VCaP (cell line): Measurements from ENCODE around the gene ZFP62.

Experiments used
- H3K27ac ChIP-seq: fragments of 450-650 bp; 2 replicates; pipeline ENCODE4 v1.5.1; 2017
- TF ChIP-seq, protein P1 (sequence below): fragments of 450-650 bp; conservative IDR thresholded peaks from 2 replicates; pipeline ENCODE4 v1.5.1; 2017; ENCODE audit warnings: mild to moderate bottlenecking, moderate library complexity

Gene ZFP62

DNA sequence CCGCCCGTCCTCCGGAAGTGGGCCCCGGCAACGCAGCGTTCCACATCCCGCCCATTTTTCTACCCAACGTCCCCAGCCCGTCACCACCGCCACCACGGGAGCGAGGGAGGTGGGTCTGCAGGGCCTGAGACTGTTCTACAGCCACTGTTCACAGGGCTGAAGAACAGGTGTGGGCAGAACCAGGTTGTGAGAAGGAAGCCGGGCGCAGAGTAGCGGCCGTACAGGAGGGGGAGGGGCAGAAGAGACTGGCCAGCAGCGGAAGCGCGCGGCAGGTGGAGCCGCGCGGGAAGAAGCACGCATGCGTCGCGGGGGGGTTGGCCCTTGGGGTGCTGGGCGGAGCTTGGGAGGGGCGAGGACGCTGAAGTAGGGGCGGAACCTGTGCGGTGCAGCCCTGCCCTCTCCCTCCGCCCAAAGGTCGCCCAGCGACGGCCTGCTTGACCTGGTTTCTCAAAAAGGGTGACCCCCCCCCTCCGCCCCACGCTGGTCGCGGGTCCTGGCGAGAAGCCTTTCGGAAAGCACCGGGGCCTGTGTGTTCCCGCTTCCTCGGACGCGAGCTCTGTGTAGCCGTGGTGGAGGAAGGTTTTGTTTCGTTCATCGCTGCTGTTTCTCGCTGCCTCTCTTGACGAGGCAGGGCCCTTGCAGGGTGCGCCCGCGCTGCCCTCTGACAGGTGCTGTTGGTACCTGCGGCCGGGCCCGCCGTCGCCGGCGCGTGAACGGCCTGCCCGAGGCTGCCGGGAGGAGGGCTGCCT, 50.7 kb downstream of the ZFP62 start:
- H3K27ac ChIP-seq = peak overlapping the region; percentile 99
- TF ChIP-seq, protein P1, sequence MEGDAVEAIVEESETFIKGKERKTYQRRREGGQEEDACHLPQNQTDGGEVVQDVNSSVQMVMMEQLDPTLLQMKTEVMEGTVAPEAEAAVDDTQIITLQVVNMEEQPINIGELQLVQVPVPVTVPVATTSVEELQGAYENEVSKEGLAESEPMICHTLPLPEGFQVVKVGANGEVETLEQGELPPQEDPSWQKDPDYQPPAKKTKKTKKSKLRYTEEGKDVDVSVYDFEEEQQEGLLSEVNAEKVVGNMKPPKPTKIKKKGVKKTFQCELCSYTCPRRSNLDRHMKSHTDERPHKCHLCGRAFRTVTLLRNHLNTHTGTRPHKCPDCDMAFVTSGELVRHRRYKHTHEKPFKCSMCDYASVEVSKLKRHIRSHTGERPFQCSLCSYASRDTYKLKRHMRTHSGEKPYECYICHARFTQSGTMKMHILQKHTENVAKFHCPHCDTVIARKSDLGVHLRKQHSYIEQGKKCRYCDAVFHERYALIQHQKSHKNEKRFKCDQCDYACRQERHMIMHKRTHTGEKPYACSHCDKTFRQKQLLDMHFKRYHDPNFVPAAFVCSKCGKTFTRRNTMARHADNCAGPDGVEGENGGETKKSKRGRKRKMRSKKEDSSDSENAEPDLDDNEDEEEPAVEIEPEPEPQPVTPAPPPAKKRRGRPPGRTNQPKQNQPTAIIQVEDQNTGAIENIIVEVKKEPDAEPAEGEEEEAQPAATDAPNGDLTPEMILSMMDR = no peak

DNA sequence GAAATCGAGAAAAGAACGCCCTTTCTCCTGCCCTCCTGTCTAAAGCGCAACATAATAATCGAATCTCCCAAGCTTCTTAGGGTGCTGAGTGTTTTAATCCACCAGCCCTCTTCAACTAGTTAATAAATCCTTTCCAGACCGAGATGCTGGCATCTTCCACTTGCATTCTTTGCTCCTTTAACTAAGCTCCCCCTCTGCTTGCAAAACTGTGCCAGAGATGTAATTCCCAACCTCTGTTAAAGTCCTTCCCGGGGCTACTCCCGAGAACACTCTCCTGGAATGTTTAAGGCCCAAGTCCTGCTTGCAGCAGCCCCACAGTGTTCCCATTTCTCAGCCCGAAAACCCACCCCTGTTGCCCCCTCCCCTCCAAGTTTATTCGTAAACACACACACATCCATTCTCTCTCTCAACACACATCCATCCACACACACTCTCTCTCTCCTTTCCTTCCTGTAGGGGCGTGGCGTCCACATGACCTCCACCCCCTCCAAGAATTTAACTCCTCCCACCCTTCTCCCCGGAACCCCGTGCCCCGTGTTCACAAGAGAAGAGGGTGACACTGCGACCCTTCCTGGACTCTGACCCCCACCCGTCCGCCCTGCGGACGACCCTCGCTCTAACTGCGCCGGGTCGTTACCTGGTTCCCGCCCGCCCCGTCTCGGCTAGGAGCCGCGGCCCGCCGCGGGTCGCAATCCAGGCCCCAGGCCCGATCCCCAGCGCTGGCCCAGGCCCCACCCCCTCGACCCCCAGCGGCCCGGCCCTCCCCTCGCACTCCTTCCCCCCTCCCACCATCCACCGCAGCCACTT, 51.5 kb downstream of the ZFP62 start:
- TF ChIP-seq, protein P1 = no peak
- peak overlapping the region; percentile 99 for H3K27ac ChIP-seq

DNA sequence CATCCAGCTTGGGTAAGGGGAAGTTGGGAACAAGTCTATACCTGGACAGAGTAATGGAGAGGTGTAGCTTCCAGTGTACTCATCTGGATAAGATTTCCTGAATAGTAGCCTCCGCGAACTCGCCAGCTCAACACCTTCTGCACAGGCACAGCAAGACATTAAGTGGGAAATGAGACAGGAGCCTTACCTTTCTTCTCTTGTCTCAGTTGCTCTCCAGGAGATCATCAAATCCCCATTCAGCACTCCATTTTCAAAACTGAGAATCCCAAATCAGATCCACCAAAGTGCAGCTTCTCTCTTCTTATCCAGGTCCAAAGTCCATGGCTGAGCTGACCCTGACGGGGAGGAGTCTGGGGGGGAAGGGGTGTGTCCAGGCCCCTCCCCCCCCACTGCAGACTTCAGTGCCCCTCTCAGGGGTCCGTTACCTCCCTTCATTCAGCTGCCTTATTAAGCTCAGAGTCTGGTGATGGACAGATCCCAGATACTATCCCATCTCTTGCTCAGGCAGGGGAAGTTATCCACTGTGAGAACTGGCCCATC, 52.5 kb downstream of the ZFP62 start:
- TF ChIP-seq, protein P1 = no peak
- peak overlapping the region; percentile 99 for H3K27ac ChIP-seq

DNA sequence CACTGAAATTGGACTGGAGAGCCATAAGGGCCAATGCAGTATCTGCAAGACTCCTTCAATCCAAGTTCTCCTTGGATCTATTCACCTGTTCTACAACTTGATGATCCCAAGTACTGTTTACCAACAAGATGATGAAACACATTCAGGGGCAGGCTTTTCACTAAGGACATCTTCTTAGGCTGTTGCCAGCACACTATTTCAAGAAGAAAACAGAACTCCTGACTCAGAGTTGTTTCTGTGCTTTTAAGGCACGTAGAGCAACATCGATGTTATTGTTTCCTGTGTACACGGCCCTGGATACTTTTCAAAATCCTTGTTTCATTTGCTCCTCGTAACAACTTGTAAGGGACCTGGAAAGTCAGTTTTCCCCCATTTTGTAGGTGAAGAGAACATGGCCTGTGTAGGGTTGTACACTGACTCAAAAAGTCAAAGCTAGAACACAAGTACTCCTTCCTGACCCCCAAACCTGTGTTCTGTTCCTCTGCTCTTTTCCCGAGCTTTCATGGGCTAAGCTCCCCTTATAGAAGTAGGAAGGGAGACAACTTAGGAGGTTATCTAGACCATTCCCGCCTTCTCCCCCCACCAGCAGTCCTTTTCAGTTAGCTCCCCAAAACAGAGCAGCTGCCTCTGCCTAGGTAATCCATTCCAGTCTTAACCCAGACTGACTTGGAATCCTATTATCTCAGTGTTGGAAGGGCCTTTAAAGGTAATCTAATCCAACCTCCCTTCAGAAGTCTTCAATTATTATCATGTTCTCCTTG, 53.2 kb downstream of the ZFP62 start:
- peak overlapping the region; percentile 99 for H3K27ac ChIP-seq
- TF ChIP-seq, protein P1 = no peak

DNA sequence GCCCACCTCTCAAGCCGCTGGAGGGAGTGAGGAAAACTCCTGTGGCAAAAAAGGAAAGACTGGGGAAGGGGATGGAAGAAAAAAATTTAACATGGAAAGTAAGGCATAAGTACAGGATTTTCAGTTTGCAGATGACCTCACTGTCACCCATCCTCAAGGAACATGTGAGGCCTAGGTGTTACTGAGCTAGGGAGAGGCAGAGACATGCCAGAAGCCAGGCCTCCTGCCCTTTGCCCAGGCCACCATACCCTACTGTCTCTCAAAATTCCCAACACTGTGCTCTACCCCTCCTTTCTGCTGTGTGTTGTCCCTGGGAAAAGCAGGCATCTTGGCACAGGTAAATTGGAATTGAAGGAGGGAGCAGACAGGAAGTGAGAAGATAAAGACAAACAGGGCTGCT, 54.0 kb downstream of the ZFP62 start:
- H3K27ac ChIP-seq = peak overlapping the region; percentile 99
- TF ChIP-seq, protein P1 = no peak

DNA sequence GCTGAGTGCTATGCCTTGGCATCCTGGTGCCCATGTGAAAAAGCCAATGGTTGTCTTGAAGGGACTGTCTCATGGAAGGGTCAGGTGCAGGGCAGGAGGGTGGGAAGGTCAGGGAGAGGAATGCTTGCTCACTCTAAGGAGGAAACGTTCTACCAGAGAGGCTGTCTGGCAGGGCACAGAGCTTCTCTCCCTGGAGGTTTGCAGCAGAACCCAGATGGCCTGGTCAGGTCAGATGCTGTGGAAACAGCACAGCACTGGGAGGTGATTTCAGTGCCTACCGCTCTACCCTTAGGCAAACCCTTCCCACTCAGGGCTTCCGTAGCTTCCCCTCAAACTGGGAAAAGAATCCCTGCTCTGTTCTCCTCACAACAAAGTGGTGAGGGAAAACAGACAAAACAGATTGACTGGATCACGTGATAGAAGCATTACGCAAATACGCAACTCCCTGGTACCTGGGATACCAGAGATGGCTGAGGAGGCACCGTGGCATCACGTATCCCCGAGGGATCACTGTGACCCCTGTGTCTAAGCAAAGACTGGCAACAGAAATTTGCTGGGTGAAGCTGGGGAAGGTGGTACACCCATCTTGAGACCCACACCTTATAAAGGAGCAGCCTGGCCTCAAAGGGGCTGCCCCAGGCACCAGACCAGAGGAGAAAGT, 54.6 kb downstream of the ZFP62 start:
- TF ChIP-seq, protein P1 = no peak
- H3K27ac ChIP-seq = peak overlapping the region; percentile 99
